ENCODE data around the gene NUDT21. TPM values are rescaled to one million over a fixed set of nuclear protein-coding genes. Genes with fewer than 3 reads are reported as not detected.

The NUDT21 gene
- 100 to 1,000 TPM; 175 TPM for total RNA-seq

GRCh38 chr16:56450986-56451752, at the start of gene NUDT21, which contains the start of gene OGFOD1:
NUDT21 (minus strand) TSS chr16:56451332; CDS start chr16:56451202, 130 bp downstream.
OGFOD1 (plus strand) TSS chr16:56451554; CDS start chr16:56451613, 59 bp downstream.

GRCh38 chr16:56425439-56425832, 25.7 kb downstream of the NUDT21 start, which contains the start of gene AMFR:
AMFR (minus strand) TSS chr16:56425545; CDS start chr16:56425327, 218 bp downstream.

Other genes with a start within 250 kb of the NUDT21 start
- gene AMFR, start 25.8 kb downstream of the NUDT21 start, total RNA-seq: 10 to 100 TPM; 53.4 to 53.9 TPM
- 10 to 100 TPM; 34.8 to 37.1 TPM for gene OGFOD1, start 222 bp upstream of the NUDT21 start, total RNA-seq
- gene BBS2, start 68.7 kb upstream of the NUDT21 start, total RNA-seq: 10 to 100 TPM; 21.7 to 22.4 TPM
- not detected for gene MT4, start 113.7 kb upstream of the NUDT21 start, total RNA-seq
- 1 to 10 TPM; 4.3 to 4.8 TPM for gene MT3, start 138.2 kb upstream of the NUDT21 start, total RNA-seq
- 10 to 100 TPM; 46.6 to 52.2 TPM for gene MT2A, start 157.3 kb upstream of the NUDT21 start, total RNA-seq
- gene MT1E, start 174.4 kb upstream of the NUDT21 start, total RNA-seq: 10 to 100 TPM; 15.5 to 21.7 TPM
- gene MT1M, start 181.3 kb upstream of the NUDT21 start, total RNA-seq: not detected
- gene MT1A, start 187.3 kb upstream of the NUDT21 start, total RNA-seq: not detected
- not detected for gene MT1B, start 200.6 kb upstream of the NUDT21 start, total RNA-seq
- 10 to 100 TPM; 22.0 to 23.7 TPM for gene MT1F, start 206.6 kb upstream of the NUDT21 start, total RNA-seq
- 1 to 10 TPM; 3.2 to 4.7 TPM for gene MT1G, start 216.7 kb upstream of the NUDT21 start, total RNA-seq
- not detected for gene MT1H, start 218.5 kb upstream of the NUDT21 start, total RNA-seq
- gene MT1X, start 231.1 kb upstream of the NUDT21 start, total RNA-seq: 10 to 100 TPM; 45.1 to 49.9 TPM

Data from activated naive CD4-positive, alpha-beta T cell treated with anti-CD3 and anti-CD28 coated beads, Interleukin-2, amount 10 ng/mL, durations not matched to agents 5 hours and 36 hours (primary cell).